HepG2 (cell line): Measurements from ENCODE around the gene CDH19.

Experiments
- HNRNPK ChIP-seq: fragments of 200-400 bp; formaldehyde crosslinking; IDR thresholded peaks from 2 replicates; pipeline ENCODE4 v1.6.1; 2018; ENCODE audit warnings: low read length, low read depth, moderate library complexity, mild to moderate bottlenecking; ENCODE audit not compliant: poor library complexity, severe bottlenecking
- KAT8 ChIP-seq: IDR thresholded peaks from 2 replicates; pipeline ENCODE4 v1.6.1; 2016; ENCODE audit warnings: missing genetic modification reagents, missing compliant biosample characterization
- POLR2AphosphoS5 ChIP-seq: IDR thresholded peaks from 2 replicates; pipeline ENCODE4 v1.6.1; 2012; ENCODE audit warnings: low read depth, low read length
- SMARCC2 ChIP-seq: fragments of 450-650 bp; IDR thresholded peaks from 2 replicates; pipeline ENCODE4 v1.6.1; 2017; ENCODE audit warnings: antibody characterized with exemption, mild to moderate bottlenecking
- ZNF331 ChIP-seq: sonication (generic); formaldehyde crosslinking; IDR thresholded peaks from 2 replicates; pipeline ENCODE4 v1.4.0; 2020; ENCODE audit warnings: missing genetic modification reagents
- ZNF354B ChIP-seq: sonication (generic); formaldehyde crosslinking; IDR thresholded peaks from 2 replicates; pipeline ENCODE4 v1.8.0; 2022; ENCODE audit warnings: mild to moderate bottlenecking, missing genetic modification reagents
- ZNF816 ChIP-seq: sonication (generic); formaldehyde crosslinking; IDR thresholded peaks from 2 replicates; pipeline ENCODE4 v1.8.0; 2022; ENCODE audit warnings: missing genetic modification reagents, mild to moderate bottlenecking, borderline replicate concordance
- TF ChIP-seq, protein P1 (sequence below): sonication (generic); formaldehyde crosslinking; IDR thresholded peaks from 2 replicates; pipeline ENCODE4 v1.8.1; 2023; ENCODE audit warnings: missing genetic modification reagents, inconsistent platforms, borderline replicate concordance
- TF ChIP-seq, protein P2 (sequence below): sonication (generic); formaldehyde crosslinking; conservative IDR thresholded peaks from 2 replicates; pipeline ENCODE4 v1.8.0; 2022; ENCODE audit warnings: mild to moderate bottlenecking, moderate library complexity, missing genetic modification reagents
- TF ChIP-seq, protein P3 (sequence below): sonication (generic); formaldehyde crosslinking; IDR thresholded peaks from 2 replicates; pipeline ENCODE4 v1.5.0; 2020; ENCODE audit warnings: mild to moderate bottlenecking, missing genetic modification reagents, moderate library complexity
- TF ChIP-seq, protein P4 (sequence below): sonication (generic); formaldehyde crosslinking; IDR thresholded peaks from 2 replicates; pipeline ENCODE4 v1.5.1; 2020; ENCODE audit warnings: missing genetic modification reagents, mild to moderate bottlenecking, borderline replicate concordance
- TF ChIP-seq, protein P5 (sequence below): sonication (generic); formaldehyde crosslinking; IDR thresholded peaks from 2 replicates; pipeline ENCODE4 v1.4.0; 2020; ENCODE audit warnings: missing genetic modification reagents
- TF ChIP-seq, protein P6 (sequence below): sonication (generic); formaldehyde crosslinking; IDR thresholded peaks from 2 replicates; pipeline ENCODE4 v1.4.0; 2020; ENCODE audit warnings: mild to moderate bottlenecking, missing genetic modification reagents, borderline replicate concordance

DNA sequence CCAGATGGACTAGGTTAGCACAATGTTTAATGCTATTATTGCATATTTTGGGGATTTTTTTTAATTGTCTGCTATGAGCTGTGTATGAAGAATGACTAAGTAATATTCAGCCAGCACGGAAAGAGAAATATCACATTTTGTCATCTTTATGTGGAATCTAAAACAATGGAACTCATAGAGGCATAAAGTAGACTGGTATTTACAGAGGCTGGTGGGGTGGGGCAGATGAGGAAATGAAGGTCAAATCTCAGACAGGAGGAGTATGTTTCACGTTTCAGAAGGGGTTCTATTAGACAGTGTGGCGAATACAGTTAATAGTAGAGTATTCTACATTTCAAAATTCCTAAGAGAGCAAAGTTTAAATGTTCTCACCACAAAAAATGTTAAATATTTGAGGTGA lies 4.7 kb downstream of the CDH19 start:
- TF ChIP-seq, protein P1, sequence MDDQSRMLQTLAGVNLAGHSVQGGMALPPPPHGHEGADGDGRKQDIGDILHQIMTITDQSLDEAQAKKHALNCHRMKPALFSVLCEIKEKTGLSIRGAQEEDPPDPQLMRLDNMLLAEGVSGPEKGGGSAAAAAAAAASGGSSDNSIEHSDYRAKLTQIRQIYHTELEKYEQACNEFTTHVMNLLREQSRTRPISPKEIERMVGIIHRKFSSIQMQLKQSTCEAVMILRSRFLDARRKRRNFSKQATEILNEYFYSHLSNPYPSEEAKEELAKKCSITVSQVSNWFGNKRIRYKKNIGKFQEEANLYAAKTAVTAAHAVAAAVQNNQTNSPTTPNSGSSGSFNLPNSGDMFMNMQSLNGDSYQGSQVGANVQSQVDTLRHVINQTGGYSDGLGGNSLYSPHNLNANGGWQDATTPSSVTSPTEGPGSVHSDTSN, result no peak
- TF ChIP-seq, protein P2, sequence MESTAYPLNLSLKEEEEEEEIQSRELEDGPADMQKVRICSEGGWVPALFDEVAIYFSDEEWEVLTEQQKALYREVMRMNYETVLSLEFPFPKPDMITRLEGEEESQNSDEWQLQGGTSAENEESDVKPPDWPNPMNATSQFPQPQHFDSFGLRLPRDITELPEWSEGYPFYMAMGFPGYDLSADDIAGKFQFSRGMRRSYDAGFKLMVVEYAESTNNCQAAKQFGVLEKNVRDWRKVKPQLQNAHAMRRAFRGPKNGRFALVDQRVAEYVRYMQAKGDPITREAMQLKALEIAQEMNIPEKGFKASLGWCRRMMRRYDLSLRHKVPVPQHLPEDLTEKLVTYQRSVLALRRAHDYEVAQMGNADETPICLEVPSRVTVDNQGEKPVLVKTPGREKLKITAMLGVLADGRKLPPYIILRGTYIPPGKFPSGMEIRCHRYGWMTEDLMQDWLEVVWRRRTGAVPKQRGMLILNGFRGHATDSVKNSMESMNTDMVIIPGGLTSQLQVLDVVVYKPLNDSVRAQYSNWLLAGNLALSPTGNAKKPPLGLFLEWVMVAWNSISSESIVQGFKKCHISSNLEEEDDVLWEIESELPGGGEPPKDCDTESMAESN (CRISPR knock-in tag), result no peak
- TF ChIP-seq KAT8 (CRISPR knock-in tag) (no peak), POLR2AphosphoS5 (no peak), ZNF816 (no peak), HNRNPK (no peak), SMARCC2 (no peak), ZNF331 (CRISPR knock-in tag) (no peak), ZNF354B (CRISPR knock-in tag) (no peak)
- TF ChIP-seq, protein P3, sequence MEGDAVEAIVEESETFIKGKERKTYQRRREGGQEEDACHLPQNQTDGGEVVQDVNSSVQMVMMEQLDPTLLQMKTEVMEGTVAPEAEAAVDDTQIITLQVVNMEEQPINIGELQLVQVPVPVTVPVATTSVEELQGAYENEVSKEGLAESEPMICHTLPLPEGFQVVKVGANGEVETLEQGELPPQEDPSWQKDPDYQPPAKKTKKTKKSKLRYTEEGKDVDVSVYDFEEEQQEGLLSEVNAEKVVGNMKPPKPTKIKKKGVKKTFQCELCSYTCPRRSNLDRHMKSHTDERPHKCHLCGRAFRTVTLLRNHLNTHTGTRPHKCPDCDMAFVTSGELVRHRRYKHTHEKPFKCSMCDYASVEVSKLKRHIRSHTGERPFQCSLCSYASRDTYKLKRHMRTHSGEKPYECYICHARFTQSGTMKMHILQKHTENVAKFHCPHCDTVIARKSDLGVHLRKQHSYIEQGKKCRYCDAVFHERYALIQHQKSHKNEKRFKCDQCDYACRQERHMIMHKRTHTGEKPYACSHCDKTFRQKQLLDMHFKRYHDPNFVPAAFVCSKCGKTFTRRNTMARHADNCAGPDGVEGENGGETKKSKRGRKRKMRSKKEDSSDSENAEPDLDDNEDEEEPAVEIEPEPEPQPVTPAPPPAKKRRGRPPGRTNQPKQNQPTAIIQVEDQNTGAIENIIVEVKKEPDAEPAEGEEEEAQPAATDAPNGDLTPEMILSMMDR (CRISPR knock-in tag), result no peak
- TF ChIP-seq, protein P4, sequence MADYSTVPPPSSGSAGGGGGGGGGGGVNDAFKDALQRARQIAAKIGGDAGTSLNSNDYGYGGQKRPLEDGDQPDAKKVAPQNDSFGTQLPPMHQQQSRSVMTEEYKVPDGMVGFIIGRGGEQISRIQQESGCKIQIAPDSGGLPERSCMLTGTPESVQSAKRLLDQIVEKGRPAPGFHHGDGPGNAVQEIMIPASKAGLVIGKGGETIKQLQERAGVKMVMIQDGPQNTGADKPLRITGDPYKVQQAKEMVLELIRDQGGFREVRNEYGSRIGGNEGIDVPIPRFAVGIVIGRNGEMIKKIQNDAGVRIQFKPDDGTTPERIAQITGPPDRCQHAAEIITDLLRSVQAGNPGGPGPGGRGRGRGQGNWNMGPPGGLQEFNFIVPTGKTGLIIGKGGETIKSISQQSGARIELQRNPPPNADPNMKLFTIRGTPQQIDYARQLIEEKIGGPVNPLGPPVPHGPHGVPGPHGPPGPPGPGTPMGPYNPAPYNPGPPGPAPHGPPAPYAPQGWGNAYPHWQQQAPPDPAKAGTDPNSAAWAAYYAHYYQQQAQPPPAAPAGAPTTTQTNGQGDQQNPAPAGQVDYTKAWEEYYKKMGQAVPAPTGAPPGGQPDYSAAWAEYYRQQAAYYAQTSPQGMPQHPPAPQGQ, result no peak
- TF ChIP-seq, protein P5, sequence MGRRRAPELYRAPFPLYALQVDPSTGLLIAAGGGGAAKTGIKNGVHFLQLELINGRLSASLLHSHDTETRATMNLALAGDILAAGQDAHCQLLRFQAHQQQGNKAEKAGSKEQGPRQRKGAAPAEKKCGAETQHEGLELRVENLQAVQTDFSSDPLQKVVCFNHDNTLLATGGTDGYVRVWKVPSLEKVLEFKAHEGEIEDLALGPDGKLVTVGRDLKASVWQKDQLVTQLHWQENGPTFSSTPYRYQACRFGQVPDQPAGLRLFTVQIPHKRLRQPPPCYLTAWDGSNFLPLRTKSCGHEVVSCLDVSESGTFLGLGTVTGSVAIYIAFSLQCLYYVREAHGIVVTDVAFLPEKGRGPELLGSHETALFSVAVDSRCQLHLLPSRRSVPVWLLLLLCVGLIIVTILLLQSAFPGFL (CRISPR knock-in tag), result no peak
- TF ChIP-seq, protein P6, sequence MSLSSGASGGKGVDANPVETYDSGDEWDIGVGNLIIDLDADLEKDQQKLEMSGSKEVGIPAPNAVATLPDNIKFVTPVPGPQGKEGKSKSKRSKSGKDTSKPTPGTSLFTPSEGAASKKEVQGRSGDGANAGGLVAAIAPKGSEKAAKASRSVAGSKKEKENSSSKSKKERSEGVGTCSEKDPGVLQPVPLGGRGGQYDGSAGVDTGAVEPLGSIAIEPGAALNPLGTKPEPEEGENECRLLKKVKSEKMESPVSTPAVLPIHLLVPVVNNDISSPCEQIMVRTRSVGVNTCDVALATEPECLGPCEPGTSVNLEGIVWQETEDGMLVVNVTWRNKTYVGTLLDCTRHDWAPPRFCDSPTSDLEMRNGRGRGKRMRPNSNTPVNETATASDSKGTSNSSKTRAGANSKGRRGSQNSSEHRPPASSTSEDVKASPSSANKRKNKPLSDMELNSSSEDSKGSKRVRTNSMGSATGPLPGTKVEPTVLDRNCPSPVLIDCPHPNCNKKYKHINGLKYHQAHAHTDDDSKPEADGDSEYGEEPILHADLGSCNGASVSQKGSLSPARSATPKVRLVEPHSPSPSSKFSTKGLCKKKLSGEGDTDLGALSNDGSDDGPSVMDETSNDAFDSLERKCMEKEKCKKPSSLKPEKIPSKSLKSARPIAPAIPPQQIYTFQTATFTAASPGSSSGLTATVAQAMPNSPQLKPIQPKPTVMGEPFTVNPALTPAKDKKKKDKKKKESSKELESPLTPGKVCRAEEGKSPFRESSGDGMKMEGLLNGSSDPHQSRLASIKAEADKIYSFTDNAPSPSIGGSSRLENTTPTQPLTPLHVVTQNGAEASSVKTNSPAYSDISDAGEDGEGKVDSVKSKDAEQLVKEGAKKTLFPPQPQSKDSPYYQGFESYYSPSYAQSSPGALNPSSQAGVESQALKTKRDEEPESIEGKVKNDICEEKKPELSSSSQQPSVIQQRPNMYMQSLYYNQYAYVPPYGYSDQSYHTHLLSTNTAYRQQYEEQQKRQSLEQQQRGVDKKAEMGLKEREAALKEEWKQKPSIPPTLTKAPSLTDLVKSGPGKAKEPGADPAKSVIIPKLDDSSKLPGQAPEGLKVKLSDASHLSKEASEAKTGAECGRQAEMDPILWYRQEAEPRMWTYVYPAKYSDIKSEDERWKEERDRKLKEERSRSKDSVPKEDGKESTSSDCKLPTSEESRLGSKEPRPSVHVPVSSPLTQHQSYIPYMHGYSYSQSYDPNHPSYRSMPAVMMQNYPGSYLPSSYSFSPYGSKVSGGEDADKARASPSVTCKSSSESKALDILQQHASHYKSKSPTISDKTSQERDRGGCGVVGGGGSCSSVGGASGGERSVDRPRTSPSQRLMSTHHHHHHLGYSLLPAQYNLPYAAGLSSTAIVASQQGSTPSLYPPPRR (CRISPR knock-in tag), result no peak
